HepG2 (cell line): ENCODE results near the gene LYRM2. TPM values are rescaled to one million over a fixed set of nuclear protein-coding genes. Genes with fewer than 3 reads are reported as not detected.
A peak's percentile ranks its signal among the peaks of the same experiment; 100 is the strongest.

Source experiments
- BCL6 ChIP-seq: IDR thresholded peaks from 2 replicates; pipeline ENCODE4 v1.6.1; 2016; ENCODE audit warnings: missing genetic modification reagents, missing compliant biosample characterization
- BORCS8-MEF2B ChIP-seq: sonication (generic); formaldehyde crosslinking; IDR thresholded peaks from 2 replicates; pipeline ENCODE4 v1.8.0; 2022; ENCODE audit warnings: mild to moderate bottlenecking, missing genetic modification reagents
- CCAR2 ChIP-seq: fragments of 200-400 bp; formaldehyde crosslinking; optimal IDR thresholded peaks from 2 replicates; pipeline ENCODE3; 2018; ENCODE audit warnings: low read depth, mild to moderate bottlenecking, low read length, moderate library complexity
- FOXP4 ChIP-seq: sonication (generic); formaldehyde crosslinking; IDR thresholded peaks from 2 replicates; pipeline ENCODE4 v1.4.0; 2020; ENCODE audit warnings: missing genetic modification reagents
- HNF1B ChIP-seq: sonication (generic); formaldehyde crosslinking; IDR thresholded peaks from 2 replicates; pipeline ENCODE4 v1.5.1; 2020; ENCODE audit warnings: mild to moderate bottlenecking, moderate library complexity, missing genetic modification reagents
- KDM4B ChIP-seq: sonication (generic); formaldehyde crosslinking; IDR thresholded peaks from 2 replicates; pipeline ENCODE4 v1.4.0; 2020; ENCODE audit warnings: missing genetic modification reagents
- MYC ChIP-seq: sonication (generic); formaldehyde crosslinking; IDR thresholded peaks from 2 replicates; pipeline ENCODE4 v1.9.0; 2021; ENCODE audit warnings: missing genetic modification reagents, borderline replicate concordance
- SETDB1 ChIP-seq: sonication (generic); formaldehyde crosslinking; IDR thresholded peaks from 2 replicates; pipeline ENCODE4 v1.5.1; 2020; ENCODE audit warnings: missing genetic modification reagents, mild to moderate bottlenecking, borderline replicate concordance
- ZNF136 ChIP-seq: sonication (generic); formaldehyde crosslinking; IDR thresholded peaks from 2 replicates; pipeline ENCODE4 v1.8.1; 2022; ENCODE audit warnings: low read depth, mild to moderate bottlenecking, moderate library complexity, missing genetic modification reagents
- ZNF143 ChIP-seq: sonication (generic); formaldehyde crosslinking; IDR thresholded peaks from 2 replicates; pipeline ENCODE4 v1.4.0; 2020; ENCODE audit warnings: missing genetic modification reagents
- ZNF205 ChIP-seq: IDR thresholded peaks from 2 replicates; pipeline ENCODE4 v1.6.1; 2018; ENCODE audit warnings: missing biosample characterization, missing genetic modification reagents
- ZNF407 ChIP-seq: sonication (generic); formaldehyde crosslinking; IDR thresholded peaks from one replicate; pipeline ENCODE4 v1.5.1; 2020; ENCODE audit warnings: mild to moderate bottlenecking, missing genetic modification reagents; ENCODE audit errors: not compliant biosample characterization
- ZNF547 ChIP-seq: sonication (generic); formaldehyde crosslinking; IDR thresholded peaks from 2 replicates; pipeline ENCODE4 v1.5.1; 2020; ENCODE audit warnings: mild to moderate bottlenecking, missing genetic modification reagents
- ZNF710 ChIP-seq: sonication (generic); formaldehyde crosslinking; IDR thresholded peaks from 2 replicates; pipeline ENCODE4 v1.5.0; 2020; ENCODE audit warnings: mild to moderate bottlenecking, missing genetic modification reagents, borderline replicate concordance
- polyA plus RNA-seq, 8 experiments: library from polyadenylated mRNA; depleted of rRNA in 3 of 8; stranded (reverse) in 7 of 8; unstranded in 1 of 8; fragments of >200 nt; fragmentation: Illumina TruSeq in 4 of 8; extraction: Trizol in 4 of 8; gene quantifications; 2 replicates each; pipeline versions ENCODE4 v1.2.1 to v1.2.3, GENCODE V29; 2011 to 2016; ENCODE audit warnings: low read depth in 4 of 8, missing spikeins in 1 of 8, mixed read lengths in 1 of 8; ENCODE audit not compliant: insufficient read depth in 1 of 8
- total RNA-seq, 5 experiments: library from RNA; depleted of rRNA; stranded (reverse); fragments of >200 nt; fragmentation: Illumina TruSeq; extraction: Trizol; gene quantifications; 2 replicates each; pipeline ENCODE4 v1.2.3, GENCODE V29; 2016; ENCODE audit warnings: low read depth in 1 of 5

LYRM2 gene
- total and polyA plus RNA-seq, 2 of the 13 experiments (the other 11 are each of a cell fraction or from before 2014, with no cell fraction given): 17.8 to 32.6 TPM

GRCh38 chr6:89638320-89639195, at the start of gene LYRM2 (continued):
- TF ChIP-seq MYC (CRISPR knock-in tag) (peak; percentile 87), ZNF547 (CRISPR knock-in tag) (0 out of 2 replicates have a peak, but pooled peaks have one; percentile 61), HNF1B (CRISPR knock-in tag) (peak; percentile 70), BORCS8-MEF2B (CRISPR knock-in tag) (peak; percentile 62; the same call in 1 of the 2 replicates), ZNF136 (CRISPR knock-in tag) (0 out of 2 replicates have a peak, but pooled peaks have one; percentile 36), ZNF143 (CRISPR knock-in tag) (peak; percentile 90), FOXP4 (peak; percentile 48), SETDB1 (CRISPR knock-in tag) (no peak), ZNF710 (no peak; the same call in 1 of the 2 replicates), ZNF407 (peak; percentile 61), CCAR2 (no peak), ZNF205 (CRISPR knock-in tag) (peak; percentile 23; the same call in 1 of the 2 replicates), KDM4B (CRISPR knock-in tag) (no peak), BCL6 (CRISPR knock-in tag) (peak; percentile 40; the same call in 1 of the 2 replicates)
